ENCODE measurements around the gene ELF5.

ELF5 gene

DNA sequence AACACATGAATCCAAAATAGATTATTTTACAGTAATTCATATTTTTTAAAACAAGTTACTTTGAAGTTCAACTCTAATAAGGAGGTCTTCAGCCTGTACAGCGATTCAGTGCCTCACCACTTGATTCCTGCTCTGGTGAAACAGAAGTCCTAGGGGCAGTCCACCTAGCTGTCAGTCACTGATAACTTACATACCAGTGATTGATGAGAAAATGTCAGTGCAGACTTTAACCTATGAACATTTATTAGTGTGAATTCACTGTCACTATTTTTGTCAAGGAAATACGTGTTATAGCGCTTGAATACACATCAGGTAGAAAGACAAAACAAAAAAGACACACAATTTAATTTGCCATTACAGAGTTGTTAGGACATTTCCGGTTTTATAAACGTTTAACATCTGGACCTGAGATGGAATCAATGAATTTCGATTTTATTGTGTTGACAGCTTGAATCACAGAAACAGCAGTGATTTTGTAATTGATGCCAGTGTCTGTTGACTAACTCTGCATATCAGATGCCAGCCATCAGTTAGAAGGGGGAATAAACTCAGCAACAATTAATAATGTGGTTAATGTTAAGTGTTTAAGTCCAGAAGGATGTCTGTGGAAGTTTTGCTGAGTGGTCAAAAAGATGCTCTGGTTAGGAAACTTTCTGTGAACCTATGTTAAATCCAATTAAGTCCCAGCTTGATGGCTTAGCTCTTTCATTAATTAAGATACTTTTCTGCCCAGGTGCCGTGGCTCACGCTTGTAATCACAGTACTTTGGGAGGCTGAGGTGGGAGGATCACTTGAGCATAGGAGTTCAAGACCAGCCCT is 34.5 kb downstream of the ELF5 start:
- Histone ChIP-seq H3K36me3 (ENCODE audit: control insufficient read depth in 2 of 2, insufficient read depth in 2 of 2, low read length in 2 of 2) (no peaks in the 10 kb centered on the region), H3K4me3 (ENCODE audit: low read length in 2 of 2) (no peak overlapping the region), H3K27me3 (ENCODE audit: control insufficient read depth in 2 of 2, insufficient read depth in 2 of 2, low read length in 2 of 2) (no peaks in the 10 kb centered on the region), H3K27ac (ENCODE audit: low read depth in 2 of 2, low read length in 2 of 2) (no peak overlapping the region), H3K9ac (ENCODE audit: low read depth in 1 of 2, low read length in 2 of 2) (no peak overlapping the region), H3K9me3 (ENCODE audit: control insufficient read depth in 2 of 2, low read length in 2 of 2) (no peaks in the 10 kb centered on the region), H3K4me1 (ENCODE audit: control insufficient read depth in 2 of 2, insufficient read depth in 2 of 2, low read length in 2 of 2) (no peaks in the 10 kb centered on the region)

DNA sequence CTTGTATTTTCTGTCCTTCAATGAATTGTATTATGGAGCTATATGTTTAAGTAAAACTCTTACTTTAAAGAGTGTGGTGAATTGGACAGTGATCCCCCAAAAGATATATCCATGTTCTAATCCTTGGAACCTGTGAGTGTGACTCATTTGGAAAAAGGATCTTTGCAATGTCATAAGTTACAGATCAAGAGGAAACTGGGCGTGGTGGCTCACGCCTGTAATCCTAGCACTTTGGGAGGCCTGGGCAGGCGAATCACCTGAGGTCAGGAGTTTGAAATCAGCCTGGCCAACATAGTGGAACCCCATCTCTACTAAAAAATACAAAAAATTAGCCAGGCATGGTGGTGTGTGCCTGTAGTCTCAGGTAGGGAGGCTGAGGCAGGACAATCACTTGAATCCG is 36.7 kb downstream of the ELF5 start:
- no peak overlapping the region for H3K4me3 ChIP-seq (ENCODE audit: low read length in 2 of 2)
- no peaks in the 10 kb centered on the region for H3K27me3 ChIP-seq (ENCODE audit: control insufficient read depth in 2 of 2, insufficient read depth in 2 of 2, low read length in 2 of 2)
- H3K36me3 ChIP-seq (ENCODE audit: control insufficient read depth in 2 of 2, insufficient read depth in 2 of 2, low read length in 2 of 2): peaks cover 6 to 10% of the 10 kb centered on the region in 2 donors
- no peaks in the 10 kb centered on the region for H3K4me1 ChIP-seq (ENCODE audit: control insufficient read depth in 2 of 2, insufficient read depth in 2 of 2, low read length in 2 of 2)
- no peaks in the 10 kb centered on the region for H3K9me3 ChIP-seq (ENCODE audit: control insufficient read depth in 2 of 2, low read length in 2 of 2)
- no peak overlapping the region for H3K27ac ChIP-seq (ENCODE audit: low read depth in 2 of 2, low read length in 2 of 2)
- no peak overlapping the region for H3K9ac ChIP-seq (ENCODE audit: low read depth in 1 of 2, low read length in 2 of 2)

DNA sequence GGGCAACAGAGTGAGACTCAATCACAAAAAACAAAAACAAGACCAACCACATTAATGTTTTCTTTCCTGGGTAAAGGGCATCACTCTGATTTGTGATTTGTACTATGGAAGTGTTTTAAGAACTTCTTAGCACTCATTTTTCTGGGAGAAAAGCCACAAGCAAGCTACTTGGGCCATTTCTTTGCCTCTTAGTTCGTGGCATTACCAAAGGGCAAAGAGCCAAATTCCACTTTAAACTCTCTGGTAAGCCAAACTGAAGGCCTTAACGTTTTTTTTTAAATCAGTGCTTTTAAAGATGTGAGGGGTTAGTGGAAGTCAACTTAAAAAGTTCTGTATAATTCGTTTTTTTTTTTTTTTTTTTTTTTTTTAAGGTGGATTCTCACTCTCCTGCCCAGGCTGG is 37.9 kb downstream of the ELF5 start:
- Histone ChIP-seq H3K9me3 (ENCODE audit: control insufficient read depth in 2 of 2, low read length in 2 of 2) (no peaks in the 10 kb centered on the region), H3K4me3 (ENCODE audit: low read length in 2 of 2) (no peak overlapping the region), H3K36me3 (ENCODE audit: control insufficient read depth in 2 of 2, insufficient read depth in 2 of 2, low read length in 2 of 2) (peaks cover 14 to 21% of the 10 kb centered on the region in 2 donors), H3K4me1 (ENCODE audit: control insufficient read depth in 2 of 2, insufficient read depth in 2 of 2, low read length in 2 of 2) (no peaks in the 10 kb centered on the region), H3K9ac (ENCODE audit: low read depth in 1 of 2, low read length in 2 of 2) (no peak overlapping the region), H3K27ac (ENCODE audit: low read depth in 2 of 2, low read length in 2 of 2) (no peak overlapping the region), H3K27me3 (ENCODE audit: control insufficient read depth in 2 of 2, insufficient read depth in 2 of 2, low read length in 2 of 2) (no peaks in the 10 kb centered on the region)

DNA sequence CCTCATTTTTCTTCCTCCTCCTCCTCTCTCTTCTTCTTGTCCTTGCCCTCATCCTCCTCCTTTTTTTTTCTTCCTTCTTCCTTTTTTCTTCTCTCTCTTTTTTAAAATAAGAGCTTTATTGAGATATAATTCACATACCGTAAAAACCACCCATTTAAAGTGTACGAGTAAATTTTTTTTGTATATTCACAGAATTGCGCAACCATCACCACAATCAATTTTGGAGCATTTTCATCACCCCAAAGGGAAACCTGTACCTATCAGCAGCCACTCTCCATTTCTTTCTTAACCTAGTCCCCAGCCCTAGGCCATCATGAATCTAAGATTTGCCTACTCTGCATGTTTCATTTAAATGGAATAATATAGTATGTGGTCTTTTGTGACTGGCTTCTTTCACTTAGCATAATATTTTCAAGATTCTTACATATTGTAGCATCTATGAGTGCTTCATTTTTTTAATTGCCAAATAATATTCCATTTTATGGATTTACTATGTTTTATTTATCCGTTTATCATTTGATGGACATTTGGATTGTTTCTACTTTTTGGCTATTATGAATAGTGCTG is 39.9 kb downstream of the ELF5 start:
- Histone ChIP-seq H3K36me3 (ENCODE audit: control insufficient read depth in 2 of 2, insufficient read depth in 2 of 2, low read length in 2 of 2) (peaks cover 28 to 32% of the 10 kb centered on the region in 2 donors), H3K27ac (ENCODE audit: low read depth in 2 of 2, low read length in 2 of 2) (no peak overlapping the region), H3K4me3 (ENCODE audit: low read length in 2 of 2) (no peak overlapping the region), H3K9ac (ENCODE audit: low read depth in 1 of 2, low read length in 2 of 2) (no peak overlapping the region), H3K9me3 (ENCODE audit: control insufficient read depth in 2 of 2, low read length in 2 of 2) (no peaks in the 10 kb centered on the region), H3K27me3 (ENCODE audit: control insufficient read depth in 2 of 2, insufficient read depth in 2 of 2, low read length in 2 of 2) (no peaks in the 10 kb centered on the region), H3K4me1 (ENCODE audit: control insufficient read depth in 2 of 2, insufficient read depth in 2 of 2, low read length in 2 of 2) (no peaks in the 10 kb centered on the region)

DNA sequence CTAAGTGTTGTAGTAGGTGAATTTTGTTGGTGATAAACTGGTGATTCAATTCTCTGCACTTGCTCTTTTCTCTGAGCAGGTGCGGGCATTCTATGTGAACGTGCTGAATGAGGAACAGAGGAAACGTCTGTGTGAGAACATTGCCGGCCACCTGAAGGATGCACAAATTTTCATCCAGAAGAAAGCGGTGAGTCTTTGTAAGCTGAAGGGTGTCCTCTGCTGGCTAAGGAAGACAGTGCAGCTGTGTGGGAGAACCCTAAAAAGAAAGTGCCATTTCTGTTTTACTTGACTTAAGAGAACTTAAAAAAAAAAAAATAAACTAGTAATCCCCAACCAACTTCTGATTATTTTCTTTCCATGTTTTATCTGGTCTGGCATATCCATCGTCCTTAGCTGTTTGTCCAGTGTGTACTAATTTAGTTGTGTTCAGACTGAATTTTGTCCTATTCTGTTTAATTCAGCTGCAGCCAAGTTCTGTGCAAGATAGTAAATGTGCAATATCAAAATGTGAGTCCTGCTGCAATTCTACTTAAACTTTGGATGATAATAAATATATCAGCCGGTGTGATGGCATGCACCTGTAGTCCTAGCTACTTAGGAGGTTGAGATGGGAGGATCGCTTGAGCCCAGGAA is 45.3 kb downstream of the ELF5 start:
- H3K36me3 ChIP-seq (ENCODE audit: control insufficient read depth in 2 of 2, insufficient read depth in 2 of 2, low read length in 2 of 2): peaks cover 63 to 67% of the 10 kb centered on the region in 2 donors
- no peak overlapping the region for H3K9ac ChIP-seq (ENCODE audit: low read depth in 1 of 2, low read length in 2 of 2)
- H3K9me3 ChIP-seq (ENCODE audit: control insufficient read depth in 2 of 2, low read length in 2 of 2): no peaks in the 10 kb centered on the region
- no peaks in the 10 kb centered on the region for H3K4me1 ChIP-seq (ENCODE audit: control insufficient read depth in 2 of 2, insufficient read depth in 2 of 2, low read length in 2 of 2)
- no peak overlapping the region for H3K4me3 ChIP-seq (ENCODE audit: low read length in 2 of 2)
- no peak overlapping the region for H3K27ac ChIP-seq (ENCODE audit: low read depth in 2 of 2, low read length in 2 of 2)
- H3K27me3 ChIP-seq (ENCODE audit: control insufficient read depth in 2 of 2, insufficient read depth in 2 of 2, low read length in 2 of 2): no peaks in the 10 kb centered on the region

DNA sequence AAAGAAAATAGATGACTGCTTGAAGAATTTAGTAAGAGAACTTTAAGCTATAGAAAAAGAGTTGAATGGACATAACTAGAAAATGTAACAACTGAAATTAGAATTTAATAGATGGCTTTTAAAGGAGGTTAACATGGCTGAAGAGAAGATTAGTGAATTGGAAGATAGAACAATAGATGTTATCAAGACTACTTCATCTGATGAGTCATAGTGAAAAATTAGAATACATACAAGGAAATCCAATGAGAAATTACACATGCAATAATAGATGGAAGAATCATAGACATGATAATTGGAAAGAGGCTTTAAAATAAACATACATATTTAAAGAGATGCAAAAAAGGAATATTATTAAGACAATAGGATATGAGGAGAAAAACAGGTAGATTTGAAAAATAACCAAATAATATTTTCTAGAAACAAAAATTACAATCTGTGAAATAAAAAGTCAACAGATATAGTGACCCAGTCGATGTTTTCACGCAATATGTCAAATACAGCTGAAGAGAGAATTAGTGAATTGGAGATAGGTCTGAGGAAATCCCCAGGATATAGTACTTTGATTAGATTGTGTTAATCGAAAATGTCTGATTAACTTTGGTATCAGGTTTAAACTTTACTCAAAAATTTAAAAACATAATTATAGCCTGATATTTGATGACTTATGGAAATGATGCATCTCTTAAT is 46.6 kb downstream of the ELF5 start:
- H3K27me3 ChIP-seq (ENCODE audit: control insufficient read depth in 2 of 2, insufficient read depth in 2 of 2, low read length in 2 of 2): no peaks in the 10 kb centered on the region
- H3K9me3 ChIP-seq (ENCODE audit: control insufficient read depth in 2 of 2, low read length in 2 of 2): no peaks in the 10 kb centered on the region
- H3K9ac ChIP-seq (ENCODE audit: low read depth in 1 of 2, low read length in 2 of 2): no peak overlapping the region
- H3K4me1 ChIP-seq (ENCODE audit: control insufficient read depth in 2 of 2, insufficient read depth in 2 of 2, low read length in 2 of 2): no peaks in the 10 kb centered on the region
- peaks cover 64 to 69% of the 10 kb centered on the region in 2 donors for H3K36me3 ChIP-seq (ENCODE audit: control insufficient read depth in 2 of 2, insufficient read depth in 2 of 2, low read length in 2 of 2)
- H3K27ac ChIP-seq (ENCODE audit: low read depth in 2 of 2, low read length in 2 of 2): no peak overlapping the region
- H3K4me3 ChIP-seq (ENCODE audit: low read length in 2 of 2): no peak overlapping the region

DNA sequence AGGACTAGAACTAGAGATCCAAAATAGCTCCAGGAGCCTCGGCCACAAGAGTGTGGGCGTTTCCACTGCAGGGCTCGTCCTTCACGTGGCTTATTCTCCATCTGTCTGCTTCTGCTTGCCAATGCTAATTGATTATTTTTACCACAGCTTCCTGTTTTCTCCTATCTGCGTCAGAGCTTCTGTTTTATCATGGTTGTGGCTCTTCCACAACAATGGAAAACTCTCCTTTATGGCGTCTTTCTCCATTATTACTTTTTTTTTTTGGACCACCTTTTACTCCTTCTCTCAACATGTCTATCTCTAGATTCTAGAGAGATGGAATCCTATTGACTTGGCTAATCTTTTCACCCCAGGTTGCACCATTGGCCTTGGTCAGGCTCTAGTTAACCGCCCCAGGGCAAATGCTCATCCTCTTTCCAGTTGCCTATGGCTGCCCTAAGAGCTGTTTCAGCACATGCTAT is 49.0 kb downstream of the ELF5 start:
- no peaks in the 10 kb centered on the region for H3K4me1 ChIP-seq (ENCODE audit: control insufficient read depth in 2 of 2, insufficient read depth in 2 of 2, low read length in 2 of 2)
- H3K36me3 ChIP-seq (ENCODE audit: control insufficient read depth in 2 of 2, insufficient read depth in 2 of 2, low read length in 2 of 2): peaks cover 58 to 67% of the 10 kb centered on the region in 2 donors
- no peak overlapping the region for H3K27ac ChIP-seq (ENCODE audit: low read depth in 2 of 2, low read length in 2 of 2)
- no peak overlapping the region for H3K9ac ChIP-seq (ENCODE audit: low read depth in 1 of 2, low read length in 2 of 2)
- no peak overlapping the region for H3K4me3 ChIP-seq (ENCODE audit: low read length in 2 of 2)
- H3K9me3 ChIP-seq (ENCODE audit: control insufficient read depth in 2 of 2, low read length in 2 of 2): no peaks in the 10 kb centered on the region
- H3K27me3 ChIP-seq (ENCODE audit: control insufficient read depth in 2 of 2, insufficient read depth in 2 of 2, low read length in 2 of 2): no peaks in the 10 kb centered on the region

DNA sequence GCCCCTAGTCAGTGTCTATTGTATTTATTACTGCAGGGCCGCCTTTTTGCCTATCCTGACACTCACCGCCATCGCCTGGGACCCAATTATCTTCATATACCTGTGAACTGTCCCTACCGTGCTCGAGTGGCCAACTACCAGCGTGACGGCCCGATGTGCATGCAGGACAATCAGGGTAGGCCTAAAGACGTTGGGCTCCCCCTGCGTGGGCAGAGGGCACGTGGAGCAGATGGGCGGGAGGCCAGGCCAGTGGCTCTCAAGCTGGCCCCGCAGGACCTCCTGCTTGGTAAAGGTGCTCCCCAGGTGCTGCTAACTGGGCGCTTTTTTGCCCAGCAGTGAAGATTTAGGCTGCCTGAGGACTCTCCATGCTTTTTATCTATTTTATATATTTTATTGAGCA is 52.4 kb downstream of the ELF5 start:
- Histone ChIP-seq H3K27me3 (ENCODE audit: control insufficient read depth in 2 of 2, insufficient read depth in 2 of 2, low read length in 2 of 2) (no peaks in the 10 kb centered on the region), H3K4me1 (ENCODE audit: control insufficient read depth in 2 of 2, insufficient read depth in 2 of 2, low read length in 2 of 2) (no peaks in the 10 kb centered on the region), H3K9ac (ENCODE audit: low read depth in 1 of 2, low read length in 2 of 2) (no peak overlapping the region), H3K27ac (ENCODE audit: low read depth in 2 of 2, low read length in 2 of 2) (no peak overlapping the region), H3K4me3 (ENCODE audit: low read length in 2 of 2) (no peak overlapping the region), H3K9me3 (ENCODE audit: control insufficient read depth in 2 of 2, low read length in 2 of 2) (no peaks in the 10 kb centered on the region), H3K36me3 (ENCODE audit: control insufficient read depth in 2 of 2, insufficient read depth in 2 of 2, low read length in 2 of 2) (peaks cover 60 to 72% of the 10 kb centered on the region in 2 donors)

DNA sequence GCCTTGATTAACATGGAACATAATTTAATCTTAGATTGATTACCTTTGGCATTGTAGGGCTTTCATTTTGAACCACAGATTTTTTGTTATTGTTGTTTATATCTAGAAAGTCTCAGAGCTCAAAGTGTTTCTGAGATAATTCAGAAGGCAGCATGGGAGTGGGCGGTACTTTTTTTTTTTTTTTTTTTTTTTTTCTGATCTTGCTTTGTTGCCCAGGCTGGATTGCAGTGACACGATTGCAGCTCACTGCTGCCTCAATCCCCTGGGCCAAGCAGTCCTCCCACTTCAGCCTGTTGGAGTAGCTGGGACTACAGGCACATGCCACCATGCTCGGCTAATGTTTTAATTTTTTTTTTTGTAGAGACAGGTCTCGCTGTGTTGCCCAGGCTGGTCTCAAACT is 53.3 kb downstream of the ELF5 start:
- no peak overlapping the region for H3K4me3 ChIP-seq (ENCODE audit: low read length in 2 of 2)
- peaks cover 57 to 68% of the 10 kb centered on the region in 2 donors for H3K36me3 ChIP-seq (ENCODE audit: control insufficient read depth in 2 of 2, insufficient read depth in 2 of 2, low read length in 2 of 2)
- no peak overlapping the region for H3K27ac ChIP-seq (ENCODE audit: low read depth in 2 of 2, low read length in 2 of 2)
- H3K4me1 ChIP-seq (ENCODE audit: control insufficient read depth in 2 of 2, insufficient read depth in 2 of 2, low read length in 2 of 2): no peaks in the 10 kb centered on the region
- H3K27me3 ChIP-seq (ENCODE audit: control insufficient read depth in 2 of 2, insufficient read depth in 2 of 2, low read length in 2 of 2): no peaks in the 10 kb centered on the region
- no peaks in the 10 kb centered on the region for H3K9me3 ChIP-seq (ENCODE audit: control insufficient read depth in 2 of 2, low read length in 2 of 2)
- H3K9ac ChIP-seq (ENCODE audit: low read depth in 1 of 2, low read length in 2 of 2): no peak overlapping the region

Measured in mucosa of rectum (tissue), 2 donors.